ENCODE measurements around the gene TPM3.
"Not testable (repeated sequence)": the region's sequence is repeated elsewhere in the genome, so short reads cannot be mapped to it uniquely, and the experiment has no call there.

The TPM3 gene

GRCh38 chr1:154191990-154192461 lies at the start of gene TPM3:
Gene TPM3, minus strand, starts transcription at chr1:154192100. Its CDS starts 82 bp downstream, at chr1:154192018.
- DNase-seq, result peak; percentile 34

DNA sequence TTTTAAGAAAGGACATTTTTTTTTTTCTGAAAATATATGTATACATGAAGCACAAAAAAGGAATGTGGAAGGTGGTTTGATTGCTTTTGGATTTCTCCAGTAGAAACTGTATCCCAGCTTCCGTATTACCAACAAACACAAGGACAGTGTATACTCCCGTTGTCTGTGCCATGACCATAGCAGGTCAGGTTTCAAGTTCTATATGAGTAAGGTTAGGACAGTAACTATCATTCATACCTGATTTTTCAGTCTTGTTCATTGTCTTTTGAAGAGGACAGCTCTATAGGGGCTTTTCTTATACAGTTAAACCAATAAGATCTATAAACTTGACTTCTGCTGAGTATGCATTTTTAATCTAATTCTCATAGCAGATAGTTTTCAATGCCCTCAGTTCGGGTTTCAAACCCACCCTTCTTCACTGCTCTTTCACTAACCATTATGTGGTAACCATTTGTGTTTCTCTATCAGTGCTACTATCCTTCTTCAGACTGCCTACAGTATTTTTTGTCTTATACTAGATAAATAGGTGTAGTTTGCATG lies 48.5 kb upstream of the TPM3 start:
- DNase-seq, result no peak

DNA sequence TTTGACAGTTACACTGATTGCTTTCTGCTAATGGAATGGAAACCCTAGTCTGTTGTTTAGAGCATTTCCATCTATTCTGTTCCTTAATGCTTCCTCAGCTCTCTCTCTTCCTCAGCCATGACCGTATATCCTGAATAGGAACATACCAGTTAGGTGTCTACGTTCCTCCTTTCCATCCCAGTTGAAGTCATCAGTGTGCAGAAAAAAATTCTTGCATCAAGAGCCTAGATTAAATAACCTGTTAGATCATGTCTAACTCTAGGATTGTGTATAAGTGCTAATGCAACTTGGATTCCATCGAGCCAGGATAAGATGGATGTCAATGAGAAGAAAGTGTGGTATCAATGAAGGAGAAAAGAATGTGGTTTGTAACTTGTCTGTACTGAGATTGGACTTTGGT lies 47.6 kb upstream of the TPM3 start:
- no peak for DNase-seq

- no peak for DNase-seq
Observed at GRCh38 chr1:154237880-154238506, 46.1 kb upstream of the TPM3 start.

DNA sequence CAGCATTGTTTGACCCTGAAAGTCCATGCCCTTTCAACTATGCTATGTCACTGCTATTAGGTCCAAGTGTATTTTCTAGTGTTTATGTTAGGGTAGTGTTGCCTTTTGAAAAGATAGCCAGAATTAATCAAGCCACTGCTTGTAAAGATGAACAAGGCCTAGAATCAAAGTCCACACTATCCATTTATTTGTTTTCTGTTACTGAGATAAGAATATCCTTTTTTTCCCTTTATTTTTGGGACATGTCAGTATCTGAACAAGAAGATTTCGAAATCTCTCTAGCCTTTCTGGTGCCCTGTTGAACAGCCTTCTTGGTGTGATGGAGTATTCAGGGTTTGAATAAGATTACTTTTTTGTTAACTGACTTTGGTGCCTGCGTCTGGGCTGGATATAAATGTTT lies 45.5 kb upstream of the TPM3 start:
- no peak for DNase-seq

DNA sequence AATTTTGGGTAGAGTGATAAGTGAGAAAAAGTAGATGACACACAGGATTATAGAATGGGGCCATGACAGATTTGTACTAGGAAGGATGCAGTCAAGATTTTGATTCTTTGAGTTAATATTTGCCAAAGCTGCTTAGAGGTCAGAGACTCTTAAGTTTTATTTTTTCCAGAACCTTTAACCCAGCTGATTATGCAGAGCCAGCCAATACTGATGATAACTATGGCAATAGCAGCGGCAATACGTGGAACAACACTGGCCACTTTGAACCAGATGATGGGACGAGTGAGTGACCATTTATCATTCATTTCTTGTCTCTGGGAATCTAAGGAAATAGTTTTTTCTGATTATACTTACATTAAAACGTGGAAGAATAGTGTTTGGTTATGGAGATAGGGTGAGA lies 45.0 kb upstream of the TPM3 start:
- no peak for DNase-seq

DNA sequence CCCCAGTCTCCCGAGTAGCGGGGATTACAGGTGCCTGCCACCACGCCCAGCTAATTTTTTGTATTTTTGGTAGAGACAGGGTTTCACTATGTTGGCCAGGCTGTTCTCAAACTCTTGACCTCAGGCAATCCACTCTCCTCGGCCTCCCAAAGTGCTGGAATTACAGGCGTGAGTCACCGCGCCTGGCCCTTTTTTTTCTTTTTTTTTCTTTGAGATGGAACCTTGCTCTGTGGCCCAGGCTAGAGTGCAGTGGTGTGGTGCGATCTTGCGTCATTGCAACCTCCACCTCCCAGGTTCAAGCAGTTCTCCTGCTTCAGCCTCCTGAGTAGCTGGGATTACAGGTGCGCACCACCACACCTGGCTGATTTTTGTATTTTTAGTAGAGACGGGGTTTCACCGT lies 41.2 kb upstream of the TPM3 start:
- not testable (repeated sequence) for DNase-seq

DNA sequence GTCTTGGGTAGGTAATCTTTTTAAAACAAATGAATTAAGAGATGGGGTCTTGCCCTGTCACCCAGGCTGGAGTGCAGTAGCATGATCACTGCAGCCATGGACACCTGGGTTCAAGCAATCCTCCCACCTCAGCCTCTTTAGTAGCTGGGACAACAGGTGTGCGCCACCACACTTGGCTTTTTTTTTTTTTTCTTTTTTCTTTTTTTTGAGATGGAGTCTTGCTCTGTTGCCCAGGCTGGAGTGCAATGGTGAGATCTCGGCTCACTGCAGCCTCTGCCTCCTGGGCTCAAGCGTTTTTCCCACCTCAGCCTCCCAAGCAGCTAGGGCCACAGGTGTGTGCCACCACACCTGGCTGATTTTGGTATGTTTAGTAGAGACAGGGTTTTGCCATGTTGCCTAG lies 39.2 kb upstream of the TPM3 start:
- not testable (repeated sequence) for DNase-seq

- DNase-seq, result no peak
Observed at GRCh38 chr1:154225370-154225769, 33.5 kb upstream of the TPM3 start.

DNA sequence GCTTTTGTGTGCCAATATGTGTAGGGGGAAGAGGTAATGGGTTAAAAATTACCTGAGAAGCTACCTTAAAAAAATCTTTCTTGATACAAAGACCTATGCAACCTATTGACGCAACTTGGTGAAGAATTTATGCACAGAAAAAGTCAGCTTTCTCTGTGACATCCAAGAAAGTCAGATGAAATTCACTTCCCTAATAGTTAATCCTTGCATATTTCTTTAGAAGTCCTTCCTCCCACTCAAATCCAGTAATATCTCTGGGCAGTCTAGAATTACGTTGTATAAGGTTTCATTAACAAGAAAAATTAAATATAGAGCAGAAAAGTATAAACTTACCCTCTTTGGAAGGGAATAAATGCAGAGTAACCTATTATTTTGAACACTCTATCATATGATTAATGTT lies 31.7 kb upstream of the TPM3 start:
- DNase-seq, result no peak

- DNase-seq, result no peak
Observed at GRCh38 chr1:154222918-154223317, 31.0 kb upstream of the TPM3 start.

- DNase-seq, result peak; percentile 18
Observed at GRCh38 chr1:154222518-154222917, 30.6 kb upstream of the TPM3 start.

DNA sequence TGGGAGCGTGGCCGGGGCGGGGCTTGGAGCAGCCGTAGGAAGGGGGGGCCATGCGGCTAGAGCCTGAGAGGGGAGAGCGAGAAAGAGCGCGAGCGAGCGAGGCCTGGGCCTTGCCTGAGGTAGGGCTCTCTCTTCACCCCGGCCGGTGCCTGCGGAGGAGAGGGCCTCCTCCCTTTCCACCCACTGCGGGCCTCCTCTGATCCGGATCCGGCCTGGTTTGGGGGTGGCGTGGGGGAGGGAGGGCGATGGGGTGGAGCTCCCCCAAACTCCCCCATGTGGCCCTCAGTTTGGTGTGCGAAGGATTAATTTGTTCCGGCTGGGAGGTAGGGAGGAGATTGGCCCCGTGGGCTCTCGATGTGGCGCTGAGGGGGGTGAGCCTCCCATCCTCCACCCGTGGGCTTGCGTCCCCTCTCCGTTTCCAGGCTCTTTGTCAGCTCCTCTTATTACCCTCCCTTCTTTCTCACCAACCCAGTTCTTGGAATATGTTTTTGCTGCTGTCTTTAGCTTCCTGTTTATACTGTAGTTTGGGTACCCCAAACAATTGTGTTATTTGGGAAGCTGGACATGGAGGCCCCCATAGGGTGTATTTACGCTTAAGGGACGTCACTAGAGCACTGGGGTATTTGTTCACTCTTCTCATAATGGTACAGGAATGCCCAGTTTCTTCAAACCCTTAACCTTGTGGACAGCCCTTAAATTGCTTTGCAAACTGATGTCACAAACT lies 29.5 kb upstream of the TPM3 start:
- DNase-seq, result peak; percentile 76

GRCh38 chr1:154220970-154221277 lies 29.0 kb upstream of the TPM3 start:
- DNase-seq, result no peak

DNA sequence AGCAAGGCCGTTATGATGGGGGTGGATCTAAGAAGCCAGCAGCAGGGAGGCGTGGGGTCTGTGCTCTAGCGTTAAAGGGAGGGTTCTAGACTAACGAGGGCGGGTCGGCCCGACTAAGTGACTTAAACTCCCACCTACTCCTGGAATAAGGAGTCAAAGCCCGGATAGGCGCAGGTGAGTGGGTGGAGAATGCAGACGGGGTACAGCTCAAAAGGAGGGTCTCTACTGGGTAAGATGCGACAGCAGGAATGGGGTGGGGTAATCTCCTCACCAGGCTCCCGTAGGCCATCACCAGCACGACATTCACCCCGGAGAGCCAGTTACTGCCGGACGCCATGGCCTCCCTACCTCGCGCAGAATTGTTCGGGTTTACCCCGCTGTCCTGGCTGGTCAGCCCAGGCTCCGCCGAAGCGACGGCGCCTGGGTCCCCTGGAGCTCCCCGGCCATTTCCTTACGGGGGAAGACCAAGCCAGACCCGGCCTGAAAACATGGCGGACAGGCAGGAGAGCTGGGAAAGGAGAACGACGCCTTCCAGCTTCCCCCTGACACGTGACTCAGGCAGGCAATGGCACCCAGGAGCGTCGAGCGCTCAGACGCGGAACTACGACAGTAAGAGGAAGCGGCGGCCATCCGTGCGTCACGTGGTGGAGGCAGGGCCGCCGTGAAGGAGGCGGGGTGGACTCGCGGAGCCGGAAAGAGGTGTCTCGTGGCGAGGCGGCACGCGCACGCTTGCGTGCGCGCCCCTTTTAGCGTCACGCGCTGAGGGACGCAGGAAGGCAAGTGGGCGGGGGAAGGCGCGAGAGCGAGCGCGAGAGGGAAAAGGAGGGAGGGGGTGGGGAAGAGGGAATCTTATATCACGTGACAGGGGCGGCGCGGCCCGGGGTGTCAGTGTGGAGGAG lies 28.4 kb upstream of the TPM3 start, which contains the start of gene UBAP2L:
Gene UBAP2L, plus strand, starts transcription at position 885 of the 899 bp plus-strand sequence. CDS start 4,169 bp downstream, outside the sequence.
- peak; percentile 99 for DNase-seq

DNA sequence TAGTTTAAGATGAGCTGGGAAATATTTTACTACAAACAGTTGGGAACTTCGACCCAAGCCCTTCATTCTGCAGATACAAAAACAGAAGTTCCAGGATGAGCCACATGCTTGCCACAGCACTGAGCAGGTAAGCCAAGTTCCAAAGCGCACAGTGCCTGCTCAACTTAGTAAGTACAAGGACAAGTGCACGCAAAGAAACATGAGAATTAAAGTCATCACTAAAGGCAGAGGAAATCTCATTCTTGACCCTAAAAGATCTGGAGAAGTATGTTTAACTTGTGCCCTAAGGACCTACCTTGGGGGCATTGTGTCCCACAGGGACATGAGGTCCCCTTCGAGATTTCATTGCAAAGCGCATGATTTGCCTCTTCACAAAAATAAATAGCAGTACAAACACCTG lies 27.6 kb upstream of the TPM3 start:
- DNase-seq, result peak; percentile 60

- peak; percentile 26 for DNase-seq
Observed at GRCh38 chr1:154218545-154218944, 26.6 kb upstream of the TPM3 start.

GRCh38 chr1:154213274-154213673 lies 21.4 kb upstream of the TPM3 start:
- DNase-seq, result no peak

DNA sequence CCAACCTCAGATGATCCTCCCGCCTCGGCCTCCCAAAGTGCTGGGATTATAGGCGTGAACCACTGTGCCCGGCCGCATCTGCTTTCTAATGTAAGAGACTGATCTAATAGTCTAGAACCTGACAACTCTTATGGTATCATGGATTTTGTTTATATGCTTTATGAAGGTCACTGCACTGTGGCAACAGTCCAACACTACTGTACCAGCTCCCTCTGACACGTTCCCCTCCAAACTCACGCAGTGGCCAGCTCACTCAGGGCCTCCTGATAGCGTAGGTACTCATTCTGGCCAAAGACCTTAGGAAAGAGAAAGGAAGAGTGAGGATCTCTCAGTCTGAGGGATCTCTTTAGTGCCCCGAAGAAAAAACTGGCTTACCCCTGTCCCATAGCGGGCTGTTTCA lies 20.2 kb upstream of the TPM3 start:
- no peak for DNase-seq

DNA sequence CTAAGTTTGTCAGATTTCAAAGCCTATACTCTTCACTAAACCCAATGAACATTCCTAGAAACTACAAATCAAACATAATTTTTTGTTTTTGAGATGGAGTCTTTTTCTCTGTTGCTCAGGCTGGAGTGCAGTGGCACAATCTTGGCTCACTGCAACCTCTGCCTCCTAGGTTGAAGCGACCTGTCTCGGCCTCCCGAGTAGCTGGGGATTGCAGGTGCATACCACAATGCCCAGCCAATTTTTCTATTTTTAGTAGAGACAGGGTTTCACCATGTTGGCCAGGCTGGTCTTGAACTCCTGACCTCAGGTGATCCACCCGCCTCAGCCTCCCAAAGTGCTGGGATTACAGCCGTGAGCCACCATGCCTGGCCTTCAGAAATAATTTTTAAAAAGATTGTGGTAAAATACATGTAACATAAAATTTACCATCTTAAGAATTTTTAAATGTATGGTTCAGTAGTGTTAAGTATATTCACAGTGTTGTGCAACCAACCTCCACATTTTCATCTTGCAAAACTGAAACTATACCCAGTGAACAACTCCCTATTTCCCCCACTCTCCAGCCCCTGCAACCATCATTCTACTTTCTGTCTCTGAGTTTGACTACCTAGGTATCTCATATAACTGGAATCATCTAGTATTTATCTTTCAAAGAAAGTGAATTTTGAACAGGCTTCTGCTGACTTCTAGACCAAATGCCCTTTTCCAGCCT lies 16.9 kb upstream of the TPM3 start:
- no peak for DNase-seq

DNA sequence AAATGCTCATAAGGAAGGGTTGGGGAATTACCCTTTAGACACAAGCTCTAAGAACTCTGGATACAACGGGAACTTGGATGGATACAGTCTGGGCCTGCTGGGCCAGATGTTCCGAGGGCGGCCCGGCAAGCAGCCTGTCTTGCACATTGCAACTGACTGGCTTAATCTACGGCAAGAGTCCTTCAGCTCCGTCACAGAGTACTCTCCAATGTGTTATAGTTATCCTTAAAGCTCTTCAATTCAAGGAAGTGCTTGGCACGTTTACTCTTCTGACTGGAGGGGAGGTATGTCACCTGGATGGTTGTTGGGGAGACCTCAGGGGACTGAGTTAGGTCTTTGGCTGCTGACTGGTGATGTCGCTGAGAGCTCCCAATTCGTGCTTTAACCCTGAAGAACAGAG lies 15.4 kb upstream of the TPM3 start:
- DNase-seq, result no peak

DNA sequence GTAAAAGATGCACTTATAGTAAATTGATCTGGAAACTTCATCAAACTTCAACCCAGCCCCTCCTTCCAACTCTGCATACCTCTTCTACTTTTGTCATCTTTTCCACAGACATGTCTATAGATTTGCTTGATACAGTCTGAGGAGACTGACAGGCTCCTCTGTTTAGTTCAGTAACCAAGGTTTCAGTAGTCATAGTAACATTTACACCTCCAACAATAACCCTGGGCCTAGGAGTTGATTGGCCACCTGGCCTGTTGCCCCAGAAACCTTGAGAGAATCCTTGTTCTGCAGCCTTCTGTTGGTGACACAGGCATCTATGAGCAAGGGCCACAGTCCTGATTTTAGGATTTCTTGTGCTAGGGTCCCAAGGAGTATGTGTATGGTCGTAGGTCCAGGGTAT lies 14.3 kb upstream of the TPM3 start, which contains the start of gene CFAP141:
Gene CFAP141, minus strand, starts transcription at position 138 of the 400 bp plus-strand sequence. Its CDS starts 26 bp downstream, at position 112.
- DNase-seq, result no peak
